Measurements from ENCODE around the gene OAS2. TPM values are rescaled to one million over a fixed set of nuclear protein-coding genes. Genes with fewer than 3 reads are reported as not detected.

Gene OAS2, protein sequence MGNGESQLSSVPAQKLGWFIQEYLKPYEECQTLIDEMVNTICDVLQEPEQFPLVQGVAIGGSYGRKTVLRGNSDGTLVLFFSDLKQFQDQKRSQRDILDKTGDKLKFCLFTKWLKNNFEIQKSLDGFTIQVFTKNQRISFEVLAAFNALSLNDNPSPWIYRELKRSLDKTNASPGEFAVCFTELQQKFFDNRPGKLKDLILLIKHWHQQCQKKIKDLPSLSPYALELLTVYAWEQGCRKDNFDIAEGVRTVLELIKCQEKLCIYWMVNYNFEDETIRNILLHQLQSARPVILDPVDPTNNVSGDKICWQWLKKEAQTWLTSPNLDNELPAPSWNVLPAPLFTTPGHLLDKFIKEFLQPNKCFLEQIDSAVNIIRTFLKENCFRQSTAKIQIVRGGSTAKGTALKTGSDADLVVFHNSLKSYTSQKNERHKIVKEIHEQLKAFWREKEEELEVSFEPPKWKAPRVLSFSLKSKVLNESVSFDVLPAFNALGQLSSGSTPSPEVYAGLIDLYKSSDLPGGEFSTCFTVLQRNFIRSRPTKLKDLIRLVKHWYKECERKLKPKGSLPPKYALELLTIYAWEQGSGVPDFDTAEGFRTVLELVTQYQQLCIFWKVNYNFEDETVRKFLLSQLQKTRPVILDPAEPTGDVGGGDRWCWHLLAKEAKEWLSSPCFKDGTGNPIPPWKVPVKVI
- polyA plus RNA-seq (ENCODE audit: insufficient read length in 3 of 3) = 1 to 10 TPM; 7.7 to 9.9 (median 9.6) TPM

DNA sequence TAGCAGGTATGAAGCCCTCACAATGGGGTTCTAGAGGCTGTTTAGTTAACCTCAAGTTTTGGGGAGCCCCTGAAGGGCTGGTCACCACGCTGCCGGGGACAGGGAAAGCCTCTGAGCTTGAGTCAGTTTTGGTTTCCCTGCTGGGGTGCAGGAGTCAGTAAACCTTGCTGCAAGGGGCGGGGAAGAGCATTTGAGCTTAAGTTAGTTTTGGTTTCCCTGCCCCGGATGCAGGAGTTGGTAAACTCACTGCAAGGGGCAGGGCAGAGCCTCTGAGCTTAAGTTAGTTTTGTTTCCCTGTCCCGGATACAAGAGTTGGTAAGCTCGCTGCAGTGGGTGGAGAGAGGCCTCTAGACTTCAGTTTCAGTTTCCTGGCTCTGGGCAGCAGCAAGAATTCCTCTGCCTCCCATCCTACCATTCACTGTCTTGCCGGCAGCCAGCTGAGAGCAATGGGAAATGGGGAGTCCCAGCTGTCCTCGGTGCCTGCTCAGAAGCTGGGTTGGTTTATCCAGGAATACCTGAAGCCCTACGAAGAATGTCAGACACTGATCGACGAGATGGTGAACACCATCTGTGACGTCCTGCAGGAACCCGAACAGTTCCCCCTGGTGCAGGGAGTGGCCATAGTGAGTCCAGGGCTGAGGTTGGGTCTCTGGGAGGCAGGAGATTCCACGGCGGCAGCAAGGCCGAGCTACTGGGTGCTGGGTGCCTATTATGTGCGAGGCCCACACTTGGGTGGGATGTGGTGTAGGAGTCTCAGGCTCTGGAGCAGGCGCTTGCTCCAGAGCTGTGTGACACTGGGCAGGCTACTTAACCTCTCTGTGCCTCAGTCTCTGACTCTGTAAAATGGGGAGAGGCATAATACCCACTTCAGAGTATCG, at the start of gene OAS2:
OAS2 (plus strand) TSS at position 357 of the 878 bp plus-strand sequence; CDS start at position 447, 90 bp downstream.
- no peak for DNase-seq (ENCODE audit: low read depth in 3 of 3, low spot score in 2 of 3)

DNA sequence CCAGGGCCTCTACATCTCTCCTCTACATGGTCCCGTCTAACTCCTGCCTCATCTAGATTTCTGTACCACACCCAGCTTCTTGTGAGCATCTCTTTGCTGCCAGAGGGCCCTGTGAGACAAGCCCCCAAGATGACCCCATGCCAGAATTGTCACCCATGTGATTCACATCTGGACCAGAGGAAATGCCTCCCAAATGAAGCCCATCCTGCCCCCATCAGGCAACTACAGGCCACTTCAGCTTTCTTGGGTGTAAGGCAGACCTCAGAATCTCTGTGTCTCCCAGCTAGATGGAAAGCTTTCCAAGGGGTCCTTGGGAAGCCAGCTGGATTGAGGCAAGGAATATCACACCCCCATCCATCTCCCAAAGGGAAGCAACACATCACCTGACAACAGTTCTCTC, 49.3 kb upstream of the OAS2 start:
- no peak for DNase-seq (ENCODE audit: low read depth in 3 of 3, low spot score in 2 of 3)

DNA sequence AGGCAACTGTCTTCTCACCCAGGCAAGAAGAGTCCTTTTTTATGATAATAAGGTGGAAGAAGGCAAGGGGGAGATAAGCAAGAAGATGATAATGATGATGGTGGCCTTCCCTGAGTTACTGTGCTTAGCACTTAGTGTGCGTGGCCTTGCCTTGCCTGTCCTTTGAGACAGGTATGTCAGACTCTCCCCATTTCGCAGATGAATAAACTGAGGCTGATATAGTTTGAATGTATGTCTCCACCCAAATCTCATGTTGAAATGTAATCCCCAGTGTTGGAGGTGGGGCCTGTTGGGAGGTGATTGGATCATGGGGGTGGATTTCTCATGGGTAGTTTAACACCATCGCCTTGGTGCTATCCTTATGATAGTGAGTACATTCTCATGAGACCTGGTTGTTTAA, 48.6 kb upstream of the OAS2 start:
- no peak for DNase-seq (ENCODE audit: low read depth in 3 of 3, low spot score in 2 of 3)

DNA sequence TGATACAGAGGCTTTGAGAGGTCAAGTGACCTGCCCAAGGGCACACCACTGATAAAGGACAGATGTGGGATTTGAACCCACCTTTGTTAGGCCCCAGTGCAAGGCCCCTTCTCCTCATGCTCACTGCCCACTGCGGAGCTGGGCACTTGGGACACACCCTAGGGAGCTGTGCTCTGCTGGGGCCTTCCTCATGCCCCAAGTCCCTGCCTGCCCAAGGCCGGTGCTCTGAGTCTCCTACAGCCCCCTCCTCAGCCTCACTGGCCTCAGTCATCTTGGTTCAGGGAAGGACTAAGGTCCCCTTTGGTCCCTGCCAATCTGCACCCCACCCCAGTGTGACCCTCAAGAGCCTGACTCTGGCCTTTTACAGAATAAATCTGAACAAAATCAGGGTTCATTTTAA, 48.0 kb upstream of the OAS2 start:
- no peak for DNase-seq (ENCODE audit: low read depth in 3 of 3, low spot score in 2 of 3)

DNA sequence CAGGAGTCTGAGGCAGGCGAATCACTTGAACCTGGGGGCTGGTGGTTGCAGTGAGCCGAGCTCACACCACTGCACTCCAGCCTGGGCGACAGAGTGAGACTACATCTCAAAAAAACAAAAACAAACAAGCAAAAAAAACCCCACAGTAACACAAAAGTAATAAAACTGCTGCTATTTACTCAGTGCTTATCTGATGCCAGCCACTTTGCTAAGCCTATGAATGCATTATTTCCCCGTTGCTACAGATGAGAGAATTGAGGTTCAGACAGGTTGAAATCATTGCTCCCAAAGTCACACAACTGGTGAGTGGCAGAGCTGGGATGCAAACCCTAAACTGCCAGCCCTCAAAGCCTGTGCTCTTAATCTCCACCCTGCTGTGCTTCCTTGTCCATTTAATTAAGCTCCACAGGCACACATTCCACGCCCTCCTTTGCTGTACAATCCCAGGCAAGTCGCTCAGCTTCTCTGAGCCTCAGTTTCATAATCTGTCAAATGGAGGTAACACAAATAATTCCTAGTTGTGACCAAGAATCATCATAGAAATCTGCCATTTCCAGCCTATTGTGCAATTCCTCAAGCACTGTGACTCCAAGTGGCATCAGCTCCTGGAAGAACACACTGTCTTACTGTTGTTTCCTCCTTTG, 45.7 kb upstream of the OAS2 start:
- no peak for DNase-seq (ENCODE audit: low read depth in 3 of 3, low spot score in 2 of 3)

DNA sequence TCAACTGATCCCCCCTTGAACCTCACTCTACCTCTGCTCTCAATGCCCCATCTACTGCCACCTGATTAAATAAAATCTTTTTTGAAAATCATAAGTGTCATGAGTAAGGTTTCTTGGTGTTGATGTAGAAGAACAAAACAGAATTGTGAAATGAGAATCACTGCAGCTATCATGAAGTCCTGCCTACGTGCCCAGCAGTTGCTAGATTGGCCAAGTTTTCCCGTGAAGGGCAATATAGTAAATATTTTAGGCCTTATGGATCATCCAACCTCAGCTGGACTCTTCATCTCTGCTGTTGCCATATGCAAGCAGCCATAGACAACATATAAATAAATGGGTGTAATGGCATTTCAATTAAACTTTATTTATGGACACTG, 45.2 kb upstream of the OAS2 start:
- DNase-seq (ENCODE audit: low read depth in 3 of 3, low spot score in 2 of 3) = no peak

DNA sequence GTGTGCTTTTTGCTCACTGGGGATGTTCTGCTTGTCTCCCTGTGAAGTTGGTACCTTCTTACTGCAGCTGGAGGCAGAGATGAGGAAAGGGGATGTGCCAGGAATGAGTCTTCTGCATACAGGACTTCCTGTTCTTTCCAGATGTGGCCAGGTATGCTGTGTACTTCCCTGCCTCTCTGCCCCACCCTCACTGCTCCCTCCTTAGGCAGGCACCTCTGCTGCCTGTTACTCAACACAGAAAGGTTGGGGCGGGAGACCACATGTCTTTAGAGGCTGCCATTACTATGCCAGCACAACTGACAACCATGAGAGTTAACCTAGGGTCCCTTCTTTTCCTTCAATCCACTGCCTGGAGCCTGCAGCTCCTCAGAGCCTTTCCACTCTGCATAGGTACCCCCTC, 42.1 kb upstream of the OAS2 start:
- no peak for DNase-seq (ENCODE audit: low read depth in 3 of 3, low spot score in 2 of 3)

DNA sequence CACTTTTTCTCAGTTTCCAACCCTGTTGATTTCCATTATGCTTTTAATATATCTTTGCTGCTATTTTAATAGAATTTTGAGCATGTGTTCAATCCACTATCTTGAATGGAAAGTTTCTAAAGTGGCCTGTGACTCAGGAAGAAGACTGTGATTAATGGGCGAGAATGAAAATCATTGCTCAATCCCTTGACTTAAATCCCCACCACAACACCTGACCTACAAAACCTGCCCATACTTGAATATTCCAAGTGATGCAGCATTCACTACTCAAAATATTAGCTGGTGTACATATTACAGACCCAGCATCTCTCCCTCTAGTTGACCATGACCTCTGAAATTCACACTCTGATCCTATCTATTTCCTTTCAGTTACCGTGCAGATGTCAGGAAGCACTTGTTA, 41.4 kb upstream of the OAS2 start:
- DNase-seq (ENCODE audit: low read depth in 3 of 3, low spot score in 2 of 3) = no peak

DNA sequence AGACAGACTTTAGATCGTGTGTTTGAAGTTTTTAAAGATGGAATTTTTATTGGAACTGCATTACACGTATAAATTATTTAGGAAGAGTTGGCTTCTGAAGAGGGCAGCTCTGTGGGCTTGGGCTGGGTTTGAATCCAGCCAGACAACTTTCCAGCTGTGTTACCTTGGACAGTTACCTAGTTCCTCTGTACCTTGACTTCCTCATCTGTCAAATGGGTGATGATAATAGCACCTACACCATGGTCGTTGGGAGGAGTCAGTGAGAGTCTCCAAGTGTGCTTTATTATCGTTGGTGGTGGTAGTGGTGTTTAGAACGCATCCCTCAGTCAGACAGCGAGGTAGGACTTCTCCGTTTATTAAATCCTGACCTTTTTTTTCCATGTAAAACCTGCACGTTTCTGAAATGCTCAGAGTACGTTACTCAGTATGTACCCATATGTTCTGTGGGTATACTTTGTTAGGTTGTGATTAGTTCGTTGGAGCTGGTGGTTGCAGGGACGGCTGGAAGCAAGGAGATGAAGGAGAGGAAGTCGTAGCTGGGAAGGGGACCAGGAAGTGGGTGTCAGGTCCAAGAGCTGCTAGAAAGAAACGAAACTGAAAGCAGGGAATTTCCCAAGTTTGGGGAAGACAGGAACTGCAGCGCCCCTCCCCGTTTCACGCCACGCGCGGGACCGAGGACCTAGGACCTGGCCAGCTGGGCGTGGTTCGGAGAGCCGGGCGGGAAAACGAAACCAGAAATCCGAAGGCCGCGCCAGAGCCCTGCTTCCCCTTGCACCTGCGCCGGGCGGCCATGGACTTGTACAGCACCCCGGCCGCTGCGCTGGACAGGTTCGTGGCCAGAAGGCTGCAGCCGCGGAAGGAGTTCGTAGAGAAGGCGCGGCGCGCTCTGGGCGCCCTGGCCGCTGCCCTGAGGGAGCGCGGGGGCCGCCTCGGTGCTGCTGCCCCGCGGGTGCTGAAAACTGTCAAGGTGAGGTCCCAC, 40.3 kb upstream of the OAS2 start, which contains the start of gene OAS3:
OAS3 (plus strand) TSS at position 734 of the 979 bp plus-strand sequence; CDS start at position 791, 57 bp downstream.
- peak in 1 of 3 donors; percentile 61 for DNase-seq (ENCODE audit: low read depth in 3 of 3, low spot score in 2 of 3)

DNA sequence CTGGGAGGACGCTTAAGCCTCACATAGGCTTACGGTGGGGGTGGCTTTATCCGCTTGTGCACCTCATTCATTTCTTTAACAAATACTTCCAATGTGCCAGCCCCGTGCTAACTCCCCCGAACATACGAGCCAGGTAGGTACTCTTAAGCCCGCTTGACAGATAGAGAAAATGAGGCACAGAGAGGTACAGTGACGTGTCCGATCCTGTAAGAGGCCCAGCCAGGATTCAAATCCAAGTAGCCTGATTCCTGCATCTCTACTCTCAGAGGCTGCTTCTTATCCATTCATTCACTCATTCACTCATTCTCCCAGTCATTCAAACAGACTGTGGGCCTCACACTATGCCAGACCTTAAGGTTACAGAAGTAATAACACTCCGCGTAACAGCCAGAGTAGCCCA, 39.6 kb upstream of the OAS2 start:
- no peak for DNase-seq (ENCODE audit: low read depth in 3 of 3, low spot score in 2 of 3)

DNA sequence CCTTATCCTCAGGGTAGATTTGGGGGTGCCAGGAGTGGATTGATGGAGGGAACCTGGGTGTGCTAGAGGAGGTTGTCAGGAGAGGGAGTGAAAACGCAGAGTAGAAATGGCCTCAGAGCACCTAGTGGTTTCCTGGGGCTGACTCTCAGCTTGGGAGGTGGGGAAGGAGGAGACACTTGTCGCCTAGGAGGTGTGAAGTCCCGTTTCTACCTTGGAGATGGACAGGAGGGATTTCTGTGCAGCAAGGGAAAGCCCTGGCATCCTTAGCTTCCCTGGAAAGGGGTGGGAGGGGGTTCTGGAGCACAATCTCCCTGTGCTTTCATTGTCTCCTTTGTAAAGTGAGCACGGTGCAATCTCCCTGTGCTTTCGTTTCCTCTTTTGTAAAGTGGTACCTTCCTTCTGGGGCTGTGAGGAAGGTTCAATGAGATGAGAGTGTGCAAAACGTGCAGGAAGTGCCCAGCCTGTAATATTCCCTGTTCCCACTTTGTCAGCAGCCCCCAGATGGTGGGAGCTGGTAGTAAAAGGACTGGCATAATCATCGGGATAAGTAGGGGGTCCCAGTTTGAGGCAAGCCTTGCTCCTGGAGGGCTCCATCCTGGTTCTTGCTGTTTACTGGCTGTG, 38.4 kb upstream of the OAS2 start:
- no peak for DNase-seq (ENCODE audit: low read depth in 3 of 3, low spot score in 2 of 3)

DNA sequence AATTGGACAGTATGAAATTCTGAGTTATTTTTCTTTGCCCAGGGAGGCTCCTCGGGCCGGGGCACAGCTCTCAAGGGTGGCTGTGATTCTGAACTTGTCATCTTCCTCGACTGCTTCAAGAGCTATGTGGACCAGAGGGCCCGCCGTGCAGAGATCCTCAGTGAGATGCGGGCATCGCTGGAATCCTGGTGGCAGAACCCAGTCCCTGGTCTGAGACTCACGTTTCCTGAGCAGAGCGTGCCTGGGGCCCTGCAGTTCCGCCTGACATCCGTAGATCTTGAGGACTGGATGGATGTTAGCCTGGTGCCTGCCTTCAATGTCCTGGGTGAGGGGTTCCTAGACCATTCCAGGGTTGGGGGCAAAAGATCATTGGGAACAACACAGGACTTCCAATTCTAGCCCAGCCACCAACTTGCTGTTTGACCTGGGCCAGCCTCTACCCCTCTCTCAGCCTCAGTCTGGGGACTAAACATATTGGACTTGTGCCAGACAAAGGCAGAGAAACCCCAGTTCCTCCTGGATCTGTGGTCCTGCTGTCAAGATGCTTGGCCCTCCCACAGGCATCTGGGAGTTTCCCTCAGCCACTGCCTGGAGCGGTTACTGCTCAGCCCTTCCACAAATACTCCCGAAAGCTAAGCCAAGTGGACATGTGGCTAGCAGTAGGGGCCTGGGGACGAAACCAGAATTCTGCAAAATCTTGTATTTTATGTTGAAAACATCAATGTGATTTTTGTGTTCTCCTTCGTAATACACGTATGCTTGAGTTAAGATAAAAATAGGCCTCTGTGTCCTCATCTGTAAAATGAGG, 36.6 kb upstream of the OAS2 start:
- DNase-seq (ENCODE audit: low read depth in 3 of 3, low spot score in 2 of 3) = no peak

DNA sequence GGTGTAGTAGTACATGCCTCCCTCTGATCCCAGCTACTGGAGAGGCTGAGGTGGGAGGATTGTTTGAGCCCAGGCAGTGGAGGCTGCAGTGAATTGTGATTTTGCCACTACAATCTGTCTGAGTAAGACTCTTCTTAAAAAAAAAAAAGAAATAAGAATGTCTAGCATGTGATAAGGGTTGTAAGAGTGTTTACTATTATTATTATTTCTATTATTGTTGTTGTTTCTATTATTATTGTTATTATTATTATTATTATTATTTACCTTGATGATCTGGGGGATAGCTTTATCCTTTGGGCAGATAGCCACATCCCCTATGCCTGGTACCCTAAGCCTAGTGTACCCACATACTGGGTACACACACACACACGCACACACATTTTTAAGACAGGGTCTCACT, 35.7 kb upstream of the OAS2 start:
- no peak for DNase-seq (ENCODE audit: low read depth in 3 of 3, low spot score in 2 of 3)

DNA sequence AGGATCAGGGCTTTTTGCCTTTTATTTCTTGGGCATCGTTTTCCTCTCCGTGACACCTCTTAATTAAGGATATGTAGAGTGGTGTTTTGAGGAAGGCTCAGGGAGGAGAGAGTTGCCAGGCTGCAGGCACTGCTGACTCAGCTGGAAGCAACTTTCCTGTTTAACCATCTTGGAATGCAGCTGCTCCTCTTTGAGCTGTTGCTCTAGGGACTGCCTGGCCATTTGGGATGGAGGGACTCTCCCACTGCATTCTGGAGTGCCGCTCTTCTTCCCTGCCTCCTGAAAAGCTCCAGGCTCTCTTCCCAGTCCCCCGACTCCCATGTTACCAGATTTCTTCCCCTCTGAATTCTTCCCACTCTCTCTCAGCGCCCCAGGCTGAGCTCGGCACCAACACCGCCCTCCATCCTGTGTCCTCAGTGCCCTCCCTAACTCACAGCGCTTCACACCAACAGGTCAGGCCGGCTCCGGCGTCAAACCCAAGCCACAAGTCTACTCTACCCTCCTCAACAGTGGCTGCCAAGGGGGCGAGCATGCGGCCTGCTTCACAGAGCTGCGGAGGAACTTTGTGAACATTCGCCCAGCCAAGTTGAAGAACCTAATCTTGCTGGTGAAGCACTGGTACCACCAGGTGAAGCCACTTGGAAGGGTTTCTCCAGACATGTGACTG, 34.2 kb upstream of the OAS2 start:
- DNase-seq (ENCODE audit: low read depth in 3 of 3, low spot score in 2 of 3) = no peak

DNA sequence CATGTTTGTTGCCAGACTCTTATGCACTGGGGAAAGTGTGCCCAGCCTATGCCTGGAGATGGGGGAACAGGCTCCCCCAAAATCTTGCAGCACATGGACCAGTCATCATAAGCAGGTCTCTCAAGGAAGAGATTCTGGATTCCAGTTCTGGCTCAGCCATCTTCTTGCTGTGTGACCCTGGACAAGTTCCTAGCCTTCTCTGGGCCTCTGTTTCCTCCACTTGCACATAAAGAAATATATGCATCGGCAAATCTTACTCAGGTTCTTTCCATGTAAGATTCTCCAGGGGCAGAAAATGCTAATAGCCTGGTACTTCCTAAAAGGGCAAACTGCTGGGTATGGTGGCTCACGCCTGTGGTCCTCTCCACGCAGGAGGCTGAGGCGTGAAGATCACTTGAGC, 32.8 kb upstream of the OAS2 start:
- DNase-seq (ENCODE audit: low read depth in 3 of 3, low spot score in 2 of 3) = no peak

DNA sequence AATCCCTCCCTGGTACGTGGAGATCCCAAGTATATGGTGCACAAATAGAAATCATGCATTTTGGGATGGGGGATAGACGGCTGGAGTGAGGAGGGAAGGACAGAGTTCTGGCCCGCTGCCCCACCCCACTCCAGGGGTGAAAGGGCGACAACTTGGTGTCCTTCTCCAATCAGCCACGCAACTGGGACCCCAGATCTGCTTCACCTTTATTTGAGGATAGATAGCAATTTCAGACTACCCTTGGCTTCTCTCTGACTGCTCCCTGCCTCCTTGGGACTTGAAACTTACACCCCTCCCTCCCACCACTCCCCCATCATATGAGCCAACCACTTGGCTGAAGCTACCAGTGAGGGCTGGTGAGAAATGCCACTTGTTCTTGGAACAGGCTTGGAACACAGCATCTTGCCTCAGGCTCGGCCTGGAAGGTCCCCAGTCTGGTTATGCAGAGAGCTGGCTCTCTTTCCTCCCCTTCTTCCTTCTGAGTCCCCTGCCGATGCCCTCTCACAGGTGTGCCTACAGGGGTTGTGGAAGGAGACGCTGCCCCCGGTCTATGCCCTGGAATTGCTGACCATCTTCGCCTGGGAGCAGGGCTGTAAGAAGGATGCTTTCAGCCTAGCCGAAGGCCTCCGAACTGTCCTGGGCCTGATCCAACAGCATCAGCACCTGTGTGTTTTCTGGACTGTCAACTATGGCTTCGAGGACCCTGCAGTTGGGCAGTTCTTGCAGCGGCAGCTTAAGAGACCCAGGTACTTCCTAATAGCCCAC, 31.9 kb upstream of the OAS2 start:
- DNase-seq (ENCODE audit: low read depth in 3 of 3, low spot score in 2 of 3) = no peak

DNA sequence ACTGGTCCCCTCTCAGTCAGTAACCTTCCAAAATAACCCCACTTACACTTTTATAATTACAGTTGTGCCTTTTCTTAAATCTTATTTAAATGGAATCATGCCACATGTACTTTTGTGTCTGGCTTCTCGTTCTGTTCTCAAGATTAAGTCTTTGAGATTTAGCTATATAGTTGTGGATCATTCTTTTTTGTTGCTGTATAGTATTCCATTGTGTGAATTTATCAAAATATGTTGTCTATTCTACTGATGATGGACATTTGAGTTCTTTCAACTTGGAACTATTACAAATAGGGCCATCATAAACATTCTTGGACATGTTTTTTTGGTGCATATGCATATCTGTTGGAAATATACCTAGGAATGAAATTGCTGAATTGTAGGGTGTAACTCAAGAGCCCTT, 31.0 kb upstream of the OAS2 start:
- DNase-seq (ENCODE audit: low read depth in 3 of 3, low spot score in 2 of 3) = no peak

Measured in right renal cortex interstitium (tissue), 3 donors.